Activated T-helper 1 cell treated with anti-CD3 and anti-CD28 coated beads, Interleukin-2, amount 50 U/mL, for 16 hours (primary cell): ENCODE measurements around the gene DUSP21.
"Not testable (repeated sequence)": the region's sequence is repeated elsewhere in the genome, so short reads cannot be mapped to it uniquely, and the experiment has no call there.

ENCODE experiments used
- DNase-seq, 2 donors: peaks; one replicate each; pipeline ENCODE4 v3.0.0-alpha.2; 2020; ENCODE audit warnings: low read depth in 1 of 2, low spot score in 1 of 2

The DUSP21 gene

GRCh38 chrX:44843753-44844152, at the start of gene DUSP21:
TSS of gene DUSP21 (plus strand) at chrX:44844021. CDS start at chrX:44844133, 112 bp downstream.
- no peak for DNase-seq

GRCh38 chrX:44795945-44796450, 47.8 kb upstream of the DUSP21 start:
- DNase-seq: no peak

GRCh38 chrX:44802613-44803012, 41.2 kb upstream of the DUSP21 start:
- DNase-seq: no peak

GRCh38 chrX:44815681-44816080, 28.1 kb upstream of the DUSP21 start:
- no peak for DNase-seq

- no peak for DNase-seq
Measured at GRCh38 chrX:44816367-44816766, 27.5 kb upstream of the DUSP21 start.

- DNase-seq: no peak
Measured at GRCh38 chrX:44817029-44817428, 26.8 kb upstream of the DUSP21 start.

- no peak for DNase-seq
Measured at GRCh38 chrX:44822601-44823000, 21.2 kb upstream of the DUSP21 start.

GRCh38 chrX:44823193-44823592, 20.6 kb upstream of the DUSP21 start:
- not testable (repeated sequence) for DNase-seq

GRCh38 chrX:44828008-44828605, 15.7 kb upstream of the DUSP21 start:
- DNase-seq: no peak

- no peak for DNase-seq
Measured at GRCh38 chrX:44829832-44830231, 14.0 kb upstream of the DUSP21 start.

- DNase-seq: no peak
Measured at GRCh38 chrX:44842550-44843317, 1.1 kb upstream of the DUSP21 start.

GRCh38 chrX:44843318-44843702, 511 bp upstream of the DUSP21 start:
- no peak for DNase-seq

GRCh38 chrX:44844204-44844603, 383 bp downstream of the DUSP21 start:
- no peak for DNase-seq

- not testable (repeated sequence) for DNase-seq
Measured at GRCh38 chrX:44850891-44851290, 7.1 kb downstream of the DUSP21 start.

GRCh38 chrX:44871114-44871645, 27.4 kb downstream of the DUSP21 start:
- no peak for DNase-seq

GRCh38 chrX:44871931-44872820, 28.4 kb downstream of the DUSP21 start:
- DNase-seq: peak; percentile 4 to 30

- DNase-seq: peak; percentile 88 to 99
Measured at GRCh38 chrX:44872821-44873414, 29.1 kb downstream of the DUSP21 start, which contains the start of gene KDM6A. TSS of gene KDM6A (plus strand) at chrX:44873188. CDS start at chrX:44873552, 364 bp downstream.

GRCh38 chrX:44873415-44874276, 29.8 kb downstream of the DUSP21 start:
- peak; percentile 6 to 33 for DNase-seq

- DNase-seq: peak in 1 of 2 donors; percentile 35
Measured at GRCh38 chrX:44874420-44875184, 30.8 kb downstream of the DUSP21 start.
